ENCODE measurements around the gene FIP1L1. TPM values are rescaled to one million over a fixed set of nuclear protein-coding genes. Genes with fewer than 3 reads are reported as not detected.

FIP1L1 gene
- total and polyA plus RNA-seq, 9 donors = 50.1 to 67.9 (median 64.4) TPM

- DNase-seq = no peak
- intact Hi-C loops (cut with DNase I) = no loop called here
- Histone ChIP-seq H3K36me3 (no peaks in the 10 kb centered on the region), H3K9me3 (no peaks in the 10 kb centered on the region), H3K27ac (no peak overlapping the region), H3K4me1 (ENCODE audit: insufficient read depth) (peaks cover 10% of the 10 kb centered on the region), H3K27me3 (no peaks in the 10 kb centered on the region), H3K4me3 (no peak overlapping the region)
- TF ChIP-seq POLR2A (IDR thresholded peaks at IDR 0.05) = no peak
- no peak for TF ChIP-seq CTCF (IDR thresholded peaks at IDR 0.05)
- no peak for TF ChIP-seq EP300 (IDR thresholded peaks at IDR 0.05)
These were observed 111.9 kb downstream of the FIP1L1 start for GRCh38 chr4:53489279-53489889.

- no peak for DNase-seq
- Histone ChIP-seq H3K9me3 (no peaks in the 10 kb centered on the region), H3K27me3 (no peaks in the 10 kb centered on the region), H3K4me1 (ENCODE audit: insufficient read depth) (peaks cover 7% of the 10 kb centered on the region), H3K27ac (no peak overlapping the region), H3K36me3 (no peaks in the 10 kb centered on the region), H3K4me3 (no peak overlapping the region)
- TF ChIP-seq EP300 (IDR thresholded peaks at IDR 0.05) (no peak), CTCF (IDR thresholded peaks at IDR 0.05) (no peak), POLR2A (IDR thresholded peaks at IDR 0.05) (no peak)
- intact Hi-C loops (cut with DNase I) = loop anchor here in 1 of 4 donors (10.0 kb wide), 3 partner anchors 184 to 414 kb away; no protein-coding TSS in a partner anchor
- 28 to 38% (median 31%) methylated on average over 6 of the region's 6 CpGs for WGBS, 3 donors
These were observed 112.9 kb downstream of the FIP1L1 start for GRCh38 chr4:53490161-53490956.

- H3K4me3 ChIP-seq = no peak overlapping the region
- intact Hi-C loops (cut with DNase I) = loop anchor here in 1 of 4 donors (10.0 kb wide), 3 partner anchors 184 to 414 kb away; no protein-coding TSS in a partner anchor
- H3K36me3 ChIP-seq = no peaks in the 10 kb centered on the region
- H3K27ac ChIP-seq = no peak overlapping the region
- WGBS, 3 donors = 22 to 29% (median 22%) methylated on average over 3 of the region's 3 CpGs
- H3K27me3 ChIP-seq = no peaks in the 10 kb centered on the region
- H3K9me3 ChIP-seq = no peaks in the 10 kb centered on the region
- H3K4me1 ChIP-seq (ENCODE audit: insufficient read depth) = peaks cover 6% of the 10 kb centered on the region
- peak in 3 of 5 donors; percentile 46 to 79 (median 50) for DNase-seq
- TF ChIP-seq CTCF (IDR thresholded peaks at IDR 0.05) = peak; percentile 17 to 82 (median 52)
- no peak for TF ChIP-seq EP300 (IDR thresholded peaks at IDR 0.05)
- TF ChIP-seq POLR2A (IDR thresholded peaks at IDR 0.05) = no peak
These were observed 113.7 kb downstream of the FIP1L1 start for GRCh38 chr4:53490965-53491622.

GRCh38 chr4:53494851-53495250 is 117.4 kb downstream of the FIP1L1 start:
- no peak for TF ChIP-seq EP300 (IDR thresholded peaks at IDR 0.05)
- TF ChIP-seq POLR2A (IDR thresholded peaks at IDR 0.05) = no peak
- TF ChIP-seq CTCF (IDR thresholded peaks at IDR 0.05) = no peak
- no peak for DNase-seq
- Histone ChIP-seq H3K4me1 (ENCODE audit: insufficient read depth) (peaks cover 20% of the 10 kb centered on the region), H3K9me3 (no peaks in the 10 kb centered on the region), H3K27me3 (no peaks in the 10 kb centered on the region), H3K36me3 (no peaks in the 10 kb centered on the region), H3K4me3 (no peak overlapping the region), H3K27ac (no peak overlapping the region)
- intact Hi-C loops (cut with DNase I) = loop anchor here in 2 of 4 donors (5.0 to 10.0 kb wide), 5 partner anchors 180 to 737 kb away; no protein-coding TSS in a partner anchor
- WGBS, 3 donors = 93 to 96% (median 94%) methylated on average over 6 of the region's 6 CpGs

Measured in ovary (tissue), 9 donors.